AG04450 (cell line): ENCODE results near the gene RETREG2. TPM values are rescaled to one million over a fixed set of nuclear protein-coding genes. Genes with fewer than 3 reads are reported as not detected.

Source experiments
- CTCF ChIA-PET: fragments of 300-600, 350-600 bp; formaldehyde crosslinking; extraction: SDS; loops from one replicate; lab custom pipeline; 2022; ENCODE audit warnings: antibody characterized with exemption, inconsistent platforms; lab: Charles Lee
- POLR2A ChIA-PET: fragments of 350-600 bp; formaldehyde crosslinking; extraction: SDS; loops from one replicate; lab custom pipeline; 2021; ENCODE audit warnings: antibody characterized with exemption, inconsistent platforms; lab: Yijun Ruan, JAX
- DNase-seq: peaks from one replicate; pipeline ENCODE4 v3.0.0-alpha.2; 2011; ENCODE audit warnings: low read depth, low spot score
- H3K27ac ChIP-seq: one replicate; pipeline ENCODE4 v1.5.1; 2012; ENCODE audit warnings: low read depth, low read length, control low read depth
- H3K27me3 ChIP-seq: one replicate; pipeline ENCODE4 v1.6.0; 2012; ENCODE audit warnings: low read length; ENCODE audit not compliant: control insufficient read depth, insufficient read depth
- H3K4me3 ChIP-seq: 2 replicates; pipeline ENCODE4 v1.5.1; 2011; ENCODE audit warnings: mild to moderate bottlenecking, low read depth, low read length, control low read depth
- H3K9me3 ChIP-seq: 2 replicates; pipeline ENCODE4 v1.5.1; 2012; ENCODE audit warnings: low read length; ENCODE audit not compliant: control insufficient read depth, insufficient read depth
- CTCF ChIP-seq: IDR thresholded peaks from 2 replicates; pipeline ENCODE4 v1.5.1; 2011; ENCODE audit warnings: low read depth, low read length, control low read depth, inconsistent platforms
- polyA plus RNA-seq: library from polyadenylated mRNA; depleted of rRNA; stranded (reverse); fragments of >200 nt; gene quantifications from 2 replicates; pipeline ENCODE4 v1.2.3, GENCODE V29; 2011

The RETREG2 gene
- polyA plus RNA-seq, 1 experiment = 71.7 TPM

GRCh38 chr2:219216535-219216915, 38.5 kb downstream of the RETREG2 start:
- H3K27ac ChIP-seq = no peak overlapping the region
- CTCF ChIA-PET = interaction anchor here (1.1 to 2.8 kb wide), 3 partner anchors 46 to 79 kb away, joined by 4 to 11 read pairs (median 4); no protein-coding TSS in a partner anchor

GRCh38 chr2:219218217-219218731, 40.2 kb downstream of the RETREG2 start:
- POLR2A ChIA-PET = interaction anchor here (0.6 to 4.6 kb wide), 14 partner anchors 11 to 169 kb away, joined by 3 to 37 read pairs (median 5); partner anchors contain the start of genes ANKZF1, ATG9A, CNPPD1 and DNAJB2
- CTCF ChIA-PET = interaction anchor here (0.5 to 1.5 kb wide), 3 partner anchors 60 to 238 kb away, joined by 3 to 4 read pairs (median 3); no protein-coding TSS in a partner anchor
- no peak for TF ChIP-seq CTCF
- peak overlapping the region; percentile 69 for H3K4me3 ChIP-seq
- no peak for DNase-seq
- H3K27me3 ChIP-seq = no peaks in the 10 kb centered on the region
- H3K27ac ChIP-seq = peak overlapping the region; percentile 96
- no peaks in the 10 kb centered on the region; the same call in 1 of the 2 replicates for H3K9me3 ChIP-seq

More at GRCh38 chr2:219216535-219216915, 38.5 kb downstream of the RETREG2 start:
- Histone ChIP-seq H3K9me3 (no peaks in the 10 kb centered on the region; the same call in 1 of the 2 replicates), H3K27me3 (no peaks in the 10 kb centered on the region), H3K4me3 (no peak overlapping the region)
- no peak for DNase-seq
- no peak for TF ChIP-seq CTCF
- POLR2A ChIA-PET = interaction anchor here (4.6 kb wide), 1 partner anchor 9 kb away, joined by 37 read pairs; the partner anchor contains the start of gene ZFAND2B

- H3K9me3 ChIP-seq = no peaks in the 10 kb centered on the region; the same call in 1 of the 2 replicates
- peak; percentile 84 for DNase-seq
- no peak for TF ChIP-seq CTCF
- CTCF ChIA-PET = interaction anchor here (0.5 to 1.5 kb wide), 4 partner anchors 59 to 239 kb away, joined by 3 to 4 read pairs (median 3); no protein-coding TSS in a partner anchor
- peak within 1 kb of the TSS; percentile 96 for H3K27ac ChIP-seq
- H3K4me3 ChIP-seq = peak within 1 kb of the TSS; percentile 69
- POLR2A ChIA-PET = interaction anchor here (0.6 to 4.6 kb wide), 10 partner anchors 11 to 90 kb away, joined by 3 to 37 read pairs (median 6); partner anchors contain the start of genes ANKZF1, ATG9A, CNPPD1 and DNAJB2
- no peaks in the 10 kb centered on the region for H3K27me3 ChIP-seq
Observed at GRCh38 chr2:219218732-219219701, 40.9 kb downstream of the RETREG2 start, which contains the start of gene ABCB6. TSS of gene ABCB6 (minus strand) at chr2:219218958. CDS start at chr2:219218673, 285 bp downstream.

- POLR2A ChIA-PET = interaction anchor here (4.6 kb wide), 1 partner anchor 13 kb away, joined by 37 read pairs; the partner anchor contains the start of gene ZFAND2B
- Histone ChIP-seq H3K4me3 (no peak overlapping the region), H3K27ac (no peak overlapping the region), H3K9me3 (no peaks in the 10 kb centered on the region; the same call in 1 of the 2 replicates), H3K27me3 (no peaks in the 10 kb centered on the region)
- CTCF ChIA-PET = interaction anchor here (0.6 to 1.6 kb wide), 2 partner anchors 75 kb away, joined by 3 to 7 read pairs; no protein-coding TSS in a partner anchor
- DNase-seq = no peak
- no peak for TF ChIP-seq CTCF
Observed at GRCh38 chr2:219219784-219220532, 41.9 kb downstream of the RETREG2 start.
